Activated T-helper 1 cell treated with anti-CD3 and anti-CD28 coated beads, Interleukin-2, amount 50 U/mL, for 16 hours (primary cell): ENCODE results near the gene GLRX2.

Experiments used
- DNase-seq, 2 donors: peaks; one replicate each; pipeline ENCODE4 v3.0.0-alpha.2; 2020; ENCODE audit warnings: low read depth in 1 of 2, low spot score in 1 of 2

The GLRX2 gene

GRCh38 chr1:193113258-193113991, 8.2 kb upstream of the GLRX2 start:
- DNase-seq = no peak

- no peak for DNase-seq
These were observed 6.5 kb upstream of the GLRX2 start for GRCh38 chr1:193111641-193112090.

- DNase-seq = no peak
These were observed 5.7 kb upstream of the GLRX2 start for GRCh38 chr1:193110864-193111263.

GRCh38 chr1:193110246-193110645, 5.0 kb upstream of the GLRX2 start:
- no peak for DNase-seq

GRCh38 chr1:193109619-193110018, 4.4 kb upstream of the GLRX2 start:
- no peak for DNase-seq

- no peak for DNase-seq
These were observed 3.3 kb upstream of the GLRX2 start for GRCh38 chr1:193108471-193108870.

GRCh38 chr1:193105821-193106177, 585 bp upstream of the GLRX2 start:
- DNase-seq = no peak

GRCh38 chr1:193104502-193104906, 710 bp downstream of the GLRX2 start:
- DNase-seq = peak in 1 of 2 donors; percentile 3

GRCh38 chr1:193103759-193104501, 1.3 kb downstream of the GLRX2 start:
- DNase-seq = no peak

- DNase-seq = no peak
These were observed 2.6 kb downstream of the GLRX2 start for GRCh38 chr1:193102662-193103061.

- DNase-seq = no peak
These were observed 11.1 kb downstream of the GLRX2 start for GRCh38 chr1:193094112-193094511.

GRCh38 chr1:193090865-193091264, 14.3 kb downstream of the GLRX2 start:
- no peak for DNase-seq

- no peak for DNase-seq
These were observed 17.3 kb downstream of the GLRX2 start for GRCh38 chr1:193087893-193088292.

GRCh38 chr1:193086342-193086741, 18.9 kb downstream of the GLRX2 start:
- DNase-seq = no peak

GRCh38 chr1:193085263-193085662, 20.0 kb downstream of the GLRX2 start:
- DNase-seq = no peak

- no peak for DNase-seq
These were observed 21.7 kb downstream of the GLRX2 start for GRCh38 chr1:193083365-193084088.

GRCh38 chr1:193079187-193079586, 26.0 kb downstream of the GLRX2 start:
- no peak for DNase-seq

GRCh38 chr1:193077991-193078390, 27.2 kb downstream of the GLRX2 start:
- no peak for DNase-seq

GRCh38 chr1:193070942-193071341, 34.3 kb downstream of the GLRX2 start:
- DNase-seq = no peak

GRCh38 chr1:193070386-193070753, 34.8 kb downstream of the GLRX2 start:
- DNase-seq = no peak

GRCh38 chr1:193069748-193070385, 35.3 kb downstream of the GLRX2 start:
- no peak for DNase-seq

GRCh38 chr1:193068013-193068412, 37.2 kb downstream of the GLRX2 start:
- DNase-seq = no peak
